ENCODE data around the gene IYD. TPM values are rescaled to one million over a fixed set of nuclear protein-coding genes. Genes with fewer than 3 reads are reported as not detected.

Gene IYD
- total RNA-seq, 2 experiments from 2014 or later = not detected

DNA sequence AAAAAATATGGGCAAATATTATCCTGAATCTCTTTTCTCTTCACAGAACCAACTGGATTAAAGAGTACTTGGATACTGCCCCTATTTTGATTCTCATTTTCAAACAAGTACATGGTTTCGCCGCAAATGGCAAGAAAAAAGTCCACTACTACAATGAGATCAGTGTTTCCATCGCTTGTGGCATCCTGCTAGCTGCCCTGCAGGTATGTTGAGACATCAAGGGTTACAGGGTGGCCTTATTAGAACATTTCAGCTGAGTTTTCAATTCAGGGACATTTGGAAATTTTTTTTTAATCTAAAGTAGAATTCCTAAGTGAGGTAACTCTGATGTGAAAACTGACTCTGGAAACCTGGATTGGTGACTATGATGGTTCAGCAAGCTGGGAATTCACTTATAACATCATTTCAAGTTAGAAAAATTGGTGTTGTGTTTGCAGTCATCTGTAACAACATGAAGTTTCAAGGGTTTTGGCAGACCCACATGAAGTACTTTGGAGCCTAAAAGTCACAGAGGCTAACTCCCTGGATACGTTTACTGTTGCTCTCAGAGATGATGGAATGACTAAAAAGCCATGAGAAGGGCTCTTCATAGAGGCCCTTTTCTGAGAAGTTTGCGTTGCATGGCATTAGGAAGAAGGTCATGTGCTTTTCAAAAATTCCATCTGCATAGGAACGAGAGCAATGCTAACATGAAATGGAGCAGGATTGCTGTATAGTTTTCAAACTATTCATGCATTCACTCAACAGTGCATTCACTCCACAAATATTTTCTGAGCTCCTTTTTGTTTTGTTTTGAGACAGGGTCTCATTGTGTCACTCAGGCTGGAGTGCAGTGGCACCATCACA, 25.5 kb downstream of the IYD start:
- POLR2A ChIA-PET = no interaction called here
- H3K4me3 Mint-ChIP-seq = no peak overlapping the region
- no peak for ATAC-seq (ENCODE audit: poor library complexity)
- no peak overlapping the region for H3K27ac ChIP-seq (ENCODE audit: low read depth in 1 of 2, low read length in 2 of 2)
- CTCF ChIA-PET = interaction anchor here (0.6 kb wide), 1 partner anchor 68 kb away, joined by 3 read pairs; no protein-coding TSS in a partner anchor
- TF ChIP-seq, protein P1, sequence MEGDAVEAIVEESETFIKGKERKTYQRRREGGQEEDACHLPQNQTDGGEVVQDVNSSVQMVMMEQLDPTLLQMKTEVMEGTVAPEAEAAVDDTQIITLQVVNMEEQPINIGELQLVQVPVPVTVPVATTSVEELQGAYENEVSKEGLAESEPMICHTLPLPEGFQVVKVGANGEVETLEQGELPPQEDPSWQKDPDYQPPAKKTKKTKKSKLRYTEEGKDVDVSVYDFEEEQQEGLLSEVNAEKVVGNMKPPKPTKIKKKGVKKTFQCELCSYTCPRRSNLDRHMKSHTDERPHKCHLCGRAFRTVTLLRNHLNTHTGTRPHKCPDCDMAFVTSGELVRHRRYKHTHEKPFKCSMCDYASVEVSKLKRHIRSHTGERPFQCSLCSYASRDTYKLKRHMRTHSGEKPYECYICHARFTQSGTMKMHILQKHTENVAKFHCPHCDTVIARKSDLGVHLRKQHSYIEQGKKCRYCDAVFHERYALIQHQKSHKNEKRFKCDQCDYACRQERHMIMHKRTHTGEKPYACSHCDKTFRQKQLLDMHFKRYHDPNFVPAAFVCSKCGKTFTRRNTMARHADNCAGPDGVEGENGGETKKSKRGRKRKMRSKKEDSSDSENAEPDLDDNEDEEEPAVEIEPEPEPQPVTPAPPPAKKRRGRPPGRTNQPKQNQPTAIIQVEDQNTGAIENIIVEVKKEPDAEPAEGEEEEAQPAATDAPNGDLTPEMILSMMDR (IDR thresholded peaks at IDR 0.05) = no peak
- no peak overlapping the region for H3K4me3 ChIP-seq (ENCODE audit: low read length)
- H3K4me1 ChIP-seq (ENCODE audit: insufficient read depth, low read length) = no peaks in the 10 kb centered on the region
- H3K36me3 Mint-ChIP-seq (ENCODE audit: low read depth) = no peaks in the 10 kb centered on the region
- peaks cover 7 to 8% of the 10 kb centered on the region in 2 experiments for H3K27me3 ChIP-seq (ENCODE audit: control insufficient read depth in 1 of 2, insufficient read depth in 2 of 2, low read length in 2 of 2)
- H3K36me3 ChIP-seq (ENCODE audit: insufficient read depth, low read length) = no peaks in the 10 kb centered on the region
- intact Hi-C loops (cut with DNase I, micrococcal nuclease) = loop anchor here in 1 of 2 experiments (2.0 kb wide), 1 partner anchor 313 kb away; no protein-coding TSS in a partner anchor
- no peaks in the 10 kb centered on the region for H3K4me1 Mint-ChIP-seq (ENCODE audit: low read depth)
- H3K27ac Mint-ChIP-seq = no peak overlapping the region
- peaks cover 19% of the 10 kb centered on the region for H3K27me3 Mint-ChIP-seq
- DNase-seq = no peak
- H3K9me3 ChIP-seq (ENCODE audit: control insufficient read depth in 1 of 2, insufficient read depth in 1 of 2, low read length in 2 of 2) = no peaks in the 10 kb centered on the region
- H3K9me3 Mint-ChIP-seq = no peaks in the 10 kb centered on the region

DNA sequence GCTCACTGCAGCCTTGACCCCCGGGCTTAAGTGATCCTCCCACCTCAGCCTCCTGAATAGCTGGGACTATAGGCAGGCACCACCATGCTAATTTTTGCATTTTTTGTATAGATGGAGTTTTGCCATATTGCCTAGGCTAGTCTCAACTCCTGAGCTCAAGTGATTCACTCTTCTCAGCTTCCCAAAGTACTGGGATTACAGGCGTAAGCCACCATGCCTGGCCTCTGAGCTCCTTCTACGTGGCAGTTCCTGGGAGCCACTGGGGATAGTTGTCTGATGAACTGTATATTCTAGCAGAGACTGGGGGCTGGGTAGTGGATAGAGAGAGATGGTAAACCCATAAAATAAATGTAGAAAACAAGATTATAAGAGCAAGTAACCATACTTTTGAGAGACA, 26.1 kb downstream of the IYD start:
- CTCF ChIA-PET = interaction anchor here (0.6 to 1.2 kb wide), 3 partner anchors 69 to 318 kb away, joined by 3 read pairs; no protein-coding TSS in a partner anchor
- H3K27me3 ChIP-seq (ENCODE audit: control insufficient read depth in 1 of 2, insufficient read depth in 2 of 2, low read length in 2 of 2) = peaks cover 8 to 9% of the 10 kb centered on the region in 2 experiments

DNA sequence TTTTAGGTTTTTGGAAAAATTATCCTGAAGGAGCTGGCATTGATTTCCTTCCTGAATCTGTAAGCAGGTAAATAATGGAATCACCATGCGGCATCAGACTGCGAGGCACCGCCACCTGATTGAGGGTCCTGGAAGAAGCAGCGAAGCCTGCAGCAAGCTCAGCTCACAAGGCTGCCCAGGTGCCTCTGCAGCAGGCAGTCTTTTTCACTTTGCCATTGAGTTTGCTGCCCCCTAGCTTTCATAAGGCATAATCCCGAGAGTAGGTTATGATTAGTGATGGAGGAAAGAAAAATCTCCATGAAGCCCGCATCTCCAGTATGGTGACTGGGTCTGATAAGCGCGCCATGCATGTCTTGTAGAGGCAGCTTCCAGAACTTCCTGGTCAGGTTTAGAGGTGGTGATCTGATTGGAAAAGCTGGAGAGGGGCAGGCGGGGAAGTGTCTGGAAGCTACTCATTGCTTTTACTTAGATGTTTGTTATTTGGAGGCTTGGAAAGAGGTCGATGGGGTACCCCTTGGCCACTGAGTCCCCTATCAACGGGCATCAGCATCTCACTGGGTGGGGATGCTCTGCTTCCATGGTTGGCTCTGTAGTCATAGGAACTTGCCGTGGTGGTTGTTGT, 26.7 kb downstream of the IYD start:
- Mint-ChIP-seq H3K27ac (no peak overlapping the region), H3K27me3 (peaks cover 17% of the 10 kb centered on the region), H3K9me3 (no peaks in the 10 kb centered on the region), H3K36me3 (ENCODE audit: low read depth) (no peaks in the 10 kb centered on the region), H3K4me1 (ENCODE audit: low read depth) (no peaks in the 10 kb centered on the region), H3K4me3 (no peak overlapping the region)
- DNase-seq = peak in 6 of 14 experiments; percentile 3 to 55 (median 32)
- ChIA-PET CTCF (interaction anchor here (1.0 to 1.2 kb wide), 2 partner anchors 315 to 319 kb away, joined by 3 read pairs; no protein-coding TSS in a partner anchor), POLR2A (no interaction called here)
- intact Hi-C loops (cut with DNase I, micrococcal nuclease) = loop anchor here (1.0 to 2.0 kb wide), 2 partner anchors 315 kb away; no protein-coding TSS in a partner anchor
- TF ChIP-seq, protein P1 (IDR thresholded peaks at IDR 0.05) = peak; percentile 39
- Histone ChIP-seq H3K4me1 (ENCODE audit: insufficient read depth, low read length) (no peaks in the 10 kb centered on the region), H3K4me3 (ENCODE audit: low read length) (no peak overlapping the region), H3K36me3 (ENCODE audit: insufficient read depth, low read length) (no peaks in the 10 kb centered on the region), H3K27me3 (ENCODE audit: control insufficient read depth in 1 of 2, insufficient read depth in 2 of 2, low read length in 2 of 2) (peaks cover 7 to 10% of the 10 kb centered on the region in 2 experiments), H3K9me3 (ENCODE audit: control insufficient read depth in 1 of 2, insufficient read depth in 1 of 2, low read length in 2 of 2) (no peaks in the 10 kb centered on the region), H3K27ac (ENCODE audit: low read depth in 1 of 2, low read length in 2 of 2) (no peak overlapping the region)
- ATAC-seq (ENCODE audit: poor library complexity) = no peak

More for the DNA sequence above, 26.1 kb downstream of the IYD start:
- Mint-ChIP-seq H3K9me3 (no peaks in the 10 kb centered on the region), H3K27ac (no peak overlapping the region), H3K36me3 (ENCODE audit: low read depth) (no peaks in the 10 kb centered on the region), H3K27me3 (peaks cover 14% of the 10 kb centered on the region), H3K4me1 (ENCODE audit: low read depth) (no peaks in the 10 kb centered on the region), H3K4me3 (no peak overlapping the region)
- POLR2A ChIA-PET = no interaction called here
- intact Hi-C loops (cut with DNase I, micrococcal nuclease) = loop anchor here (1.0 to 2.0 kb wide), 2 partner anchors 314 to 315 kb away; no protein-coding TSS in a partner anchor
- no peak for ATAC-seq (ENCODE audit: poor library complexity)
- H3K4me3 ChIP-seq (ENCODE audit: low read length) = no peak overlapping the region
- TF ChIP-seq, protein P1 (IDR thresholded peaks at IDR 0.05) = no peak
- no peaks in the 10 kb centered on the region for H3K9me3 ChIP-seq (ENCODE audit: control insufficient read depth in 1 of 2, insufficient read depth in 1 of 2, low read length in 2 of 2)
- no peak for DNase-seq
- no peak overlapping the region for H3K27ac ChIP-seq (ENCODE audit: low read depth in 1 of 2, low read length in 2 of 2)
- H3K4me1 ChIP-seq (ENCODE audit: insufficient read depth, low read length) = no peaks in the 10 kb centered on the region
- no peaks in the 10 kb centered on the region for H3K36me3 ChIP-seq (ENCODE audit: insufficient read depth, low read length)

All from CD4-positive, alpha-beta T cell (primary cell).